ENCODE data around the gene PSMB2.

PSMB2 gene

GRCh38 chr1:35605071-35605866, 36.1 kb downstream of the PSMB2 start:
- TF ChIP-seq EZH2 (IDR thresholded peaks at IDR 0.05; ENCODE audit: borderline replicate concordance, low read length), result no peak
- no peak for TF ChIP-seq CTCF (IDR thresholded peaks at IDR 0.05; ENCODE audit: low read length)
- Histone ChIP-seq H3K27me3 (ENCODE audit: insufficient read depth, low read length) (no peaks in the 10 kb centered on the region), H3K9me3 (ENCODE audit: low read length) (no peaks in the 10 kb centered on the region), H3K36me3 (ENCODE audit: insufficient read depth, low read length) (peaks cover 96% of the 10 kb centered on the region), H2AFZ (ENCODE audit: low read length) (no peak overlapping the region), H3F3A (ENCODE audit: insufficient read depth, low read length) (no peaks in the 10 kb centered on the region), H3K79me2 (ENCODE audit: insufficient read depth, low read length) (peaks cover 17% of the 10 kb centered on the region; the same call in 1 of the 2 replicates), H3K4me2 (ENCODE audit: low read length) (no peak overlapping the region), H4K20me1 (ENCODE audit: insufficient read depth, low read length) (no peaks in the 10 kb centered on the region), H3K4me3 (ENCODE audit: low read depth, low read length, poor library complexity, severe bottlenecking) (no peak overlapping the region), H3K27ac (ENCODE audit: low read depth, low read length, poor library complexity, severe bottlenecking) (no peak overlapping the region), H3K9ac (ENCODE audit: low read length) (no peak overlapping the region), H3K4me1 (ENCODE audit: insufficient read depth, low read length, severe bottlenecking) (no peaks in the 10 kb centered on the region), H3K9me2 (ENCODE audit: low read depth, low read length) (no peaks in the 10 kb centered on the region)

DNA sequence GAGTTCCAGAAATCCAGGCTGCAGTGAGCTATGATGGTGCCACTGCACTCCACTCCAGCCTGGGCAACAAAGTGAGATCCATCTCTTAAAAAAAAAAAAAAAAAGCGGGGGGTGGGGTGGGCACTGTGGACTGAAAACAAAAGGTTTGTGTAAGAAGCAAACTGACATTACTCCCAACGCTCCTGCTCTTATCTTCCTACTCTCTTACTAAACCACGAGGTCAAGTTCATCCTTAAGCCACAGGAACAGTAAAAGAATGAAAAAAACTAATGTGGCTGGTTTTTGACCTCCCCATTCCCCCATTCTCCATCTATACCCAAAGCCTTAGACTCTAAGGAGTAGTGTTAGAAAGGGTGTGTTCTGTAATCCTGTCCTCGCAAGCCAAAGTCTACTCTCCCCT, 37.4 kb downstream of the PSMB2 start:
- H3K9ac ChIP-seq (ENCODE audit: low read length), result no peak overlapping the region
- no peaks in the 10 kb centered on the region for H3K9me3 ChIP-seq (ENCODE audit: low read length)
- peaks cover 17% of the 10 kb centered on the region; the same call in 1 of the 2 replicates for H3K79me2 ChIP-seq (ENCODE audit: insufficient read depth, low read length)
- no peaks in the 10 kb centered on the region for H4K20me1 ChIP-seq (ENCODE audit: insufficient read depth, low read length)
- no peak overlapping the region for H2AFZ ChIP-seq (ENCODE audit: low read length)
- H3K4me2 ChIP-seq (ENCODE audit: low read length), result no peak overlapping the region
- no peaks in the 10 kb centered on the region for H3K4me1 ChIP-seq (ENCODE audit: insufficient read depth, low read length, severe bottlenecking)
- no peak overlapping the region for H3K27ac ChIP-seq (ENCODE audit: low read depth, low read length, poor library complexity, severe bottlenecking)
- no peaks in the 10 kb centered on the region for H3K27me3 ChIP-seq (ENCODE audit: insufficient read depth, low read length)
- no peaks in the 10 kb centered on the region for H3K9me2 ChIP-seq (ENCODE audit: low read depth, low read length)
- no peaks in the 10 kb centered on the region for H3F3A ChIP-seq (ENCODE audit: insufficient read depth, low read length)
- peaks cover 89% of the 10 kb centered on the region for H3K36me3 ChIP-seq (ENCODE audit: insufficient read depth, low read length)
- H3K4me3 ChIP-seq (ENCODE audit: low read depth, low read length, poor library complexity, severe bottlenecking), result no peak overlapping the region
- TF ChIP-seq CTCF (IDR thresholded peaks at IDR 0.05; ENCODE audit: low read length), result no peak
- TF ChIP-seq EZH2 (IDR thresholded peaks at IDR 0.05; ENCODE audit: borderline replicate concordance, low read length), result no peak

GRCh38 chr1:35603468-35603867, 37.9 kb downstream of the PSMB2 start:
- Histone ChIP-seq H3K4me3 (ENCODE audit: low read depth, low read length, poor library complexity, severe bottlenecking) (no peak overlapping the region), H3K27ac (ENCODE audit: low read depth, low read length, poor library complexity, severe bottlenecking) (no peak overlapping the region), H3K79me2 (ENCODE audit: insufficient read depth, low read length) (peaks cover 17% of the 10 kb centered on the region; the same call in 1 of the 2 replicates), H3F3A (ENCODE audit: insufficient read depth, low read length) (no peaks in the 10 kb centered on the region), H3K4me2 (ENCODE audit: low read length) (no peak overlapping the region), H3K9me2 (ENCODE audit: low read depth, low read length) (no peaks in the 10 kb centered on the region), H2AFZ (ENCODE audit: low read length) (no peak overlapping the region), H3K9me3 (ENCODE audit: low read length) (no peaks in the 10 kb centered on the region), H3K27me3 (ENCODE audit: insufficient read depth, low read length) (no peaks in the 10 kb centered on the region), H3K36me3 (ENCODE audit: insufficient read depth, low read length) (peaks cover 84% of the 10 kb centered on the region), H4K20me1 (ENCODE audit: insufficient read depth, low read length) (no peaks in the 10 kb centered on the region), H3K4me1 (ENCODE audit: insufficient read depth, low read length, severe bottlenecking) (no peaks in the 10 kb centered on the region), H3K9ac (ENCODE audit: low read length) (no peak overlapping the region)
- TF ChIP-seq CTCF (IDR thresholded peaks at IDR 0.05; ENCODE audit: low read length), result no peak
- no peak for TF ChIP-seq EZH2 (IDR thresholded peaks at IDR 0.05; ENCODE audit: borderline replicate concordance, low read length)

Measured in OCI-LY1 (cell line).